GM18505 (cell line): Measurements from ENCODE around the gene TNRC6C.

ENCODE experiments used
- ATAC-seq: cut with Tn5 transposase; IDR thresholded peaks from one replicate; pipeline ENCODE4 v1.9.1; 2021; ENCODE audit not compliant: unreplicated experiment
- POLR2A ChIP-seq: IDR thresholded peaks from 4 replicates; pipeline ENCODE4 v1.6.1; 2011; ENCODE audit warnings: borderline replicate concordance; ENCODE audit not compliant: insufficient read depth, insufficient read length; ENCODE audit errors: extremely low read depth

TNRC6C gene

GRCh38 chr17:78144736-78145641, 186.5 kb downstream of the TNRC6C start:
- no peak for ATAC-seq
- TF ChIP-seq POLR2A = no peak

- no peak for TF ChIP-seq POLR2A
- ATAC-seq = no peak
Measured at GRCh38 chr17:78146471-78146869, 188.0 kb downstream of the TNRC6C start.

DNA sequence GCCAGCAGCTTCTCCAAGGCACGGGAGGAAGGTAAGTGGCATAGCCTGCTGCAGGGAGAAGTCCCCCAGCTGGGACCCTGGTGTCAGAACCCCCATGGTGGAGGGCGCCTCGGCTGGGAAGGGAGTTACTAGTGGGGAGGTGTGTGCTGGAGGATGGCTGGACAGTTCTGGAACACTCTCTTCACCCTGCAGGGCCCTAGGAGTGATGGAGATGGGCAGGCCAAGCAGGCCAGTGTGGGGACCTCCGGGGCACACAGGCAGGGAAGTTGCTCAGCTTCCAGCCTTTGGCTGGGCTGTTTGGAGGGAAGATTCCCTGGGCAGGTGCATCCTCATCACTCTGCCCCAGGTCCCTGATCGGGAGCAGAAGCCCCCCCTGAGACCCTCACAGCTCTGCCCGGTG, 188.4 kb downstream of the TNRC6C start:
- ATAC-seq = no peak
- TF ChIP-seq POLR2A = no peak

GRCh38 chr17:78147315-78147998, 189.0 kb downstream of the TNRC6C start:
- TF ChIP-seq POLR2A = peak; percentile 16
- ATAC-seq = peak; percentile 42

- ATAC-seq = no peak
- no peak for TF ChIP-seq POLR2A
Measured at GRCh38 chr17:78148286-78149016, 189.9 kb downstream of the TNRC6C start.

DNA sequence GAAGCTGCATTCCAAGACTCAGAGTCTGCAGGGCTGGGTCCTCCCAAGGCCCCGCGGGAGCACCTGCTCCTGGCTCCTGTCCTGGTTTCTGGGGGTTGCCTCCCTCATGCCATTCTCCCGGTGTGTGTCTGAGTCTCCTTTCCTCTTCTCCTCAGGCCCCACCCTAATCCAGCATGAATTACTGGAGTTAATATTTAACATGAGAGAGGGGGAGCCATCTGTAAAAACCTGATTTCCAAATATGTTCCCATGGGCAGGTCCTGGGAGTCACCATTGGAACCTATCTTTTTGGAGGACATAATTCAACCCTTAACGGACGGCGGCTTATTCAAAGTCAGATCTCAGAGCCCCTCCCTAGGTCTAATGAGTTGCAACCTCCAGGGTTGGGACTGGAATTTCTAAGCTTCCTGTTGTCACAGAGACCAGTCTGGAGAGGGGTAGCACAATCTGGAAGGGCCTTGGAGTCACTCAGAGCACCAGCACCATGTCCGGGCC, 193.1 kb downstream of the TNRC6C start:
- no peak for TF ChIP-seq POLR2A
- ATAC-seq = no peak

GRCh38 chr17:78154903-78155811, 196.7 kb downstream of the TNRC6C start:
- ATAC-seq = peak; percentile 43
- peak; percentile 66 for TF ChIP-seq POLR2A
